ENCODE measurements around the gene PRKD1.

The PRKD1 gene

DNA sequence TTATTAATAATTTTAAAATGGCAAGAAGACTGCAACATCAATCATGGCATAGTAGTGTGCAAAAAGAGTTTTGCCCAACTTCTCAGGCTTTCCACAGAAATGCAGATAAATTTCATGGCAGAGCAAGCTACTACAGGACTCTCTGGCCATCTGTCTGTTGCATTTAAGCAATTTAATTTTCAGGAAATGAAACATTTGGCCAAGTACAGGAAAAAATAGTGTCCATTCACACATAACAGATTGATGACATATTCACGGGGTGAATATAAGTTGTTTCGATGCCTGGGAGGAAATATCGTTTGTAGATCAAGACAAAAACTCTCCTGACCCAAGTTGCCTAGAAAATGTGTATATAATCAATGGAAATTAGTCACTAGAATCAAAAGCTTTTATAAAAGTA, 324.0 kb downstream of the PRKD1 start:
- DNase-seq (ENCODE audit: low spot score), result no peak

DNA sequence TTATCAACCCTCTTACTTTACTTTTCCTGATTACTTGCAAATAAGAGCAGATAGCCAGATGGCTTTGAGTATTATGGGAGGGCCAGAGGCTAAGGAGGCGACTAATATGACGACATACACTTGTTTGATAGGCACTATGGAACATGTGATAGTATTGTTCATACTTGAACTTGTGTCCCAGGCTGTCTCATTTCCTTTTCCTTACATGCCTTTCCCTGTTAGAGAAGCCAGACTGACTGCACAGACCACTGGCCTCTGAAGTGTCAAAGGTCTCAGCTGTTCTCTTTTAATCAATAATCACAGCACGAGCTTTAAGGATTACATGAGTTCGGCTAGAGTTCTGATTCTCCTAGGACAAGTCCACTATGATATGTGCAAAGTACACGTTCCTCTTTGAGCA, 326.0 kb downstream of the PRKD1 start:
- DNase-seq (ENCODE audit: low spot score), result peak; percentile 6

DNA sequence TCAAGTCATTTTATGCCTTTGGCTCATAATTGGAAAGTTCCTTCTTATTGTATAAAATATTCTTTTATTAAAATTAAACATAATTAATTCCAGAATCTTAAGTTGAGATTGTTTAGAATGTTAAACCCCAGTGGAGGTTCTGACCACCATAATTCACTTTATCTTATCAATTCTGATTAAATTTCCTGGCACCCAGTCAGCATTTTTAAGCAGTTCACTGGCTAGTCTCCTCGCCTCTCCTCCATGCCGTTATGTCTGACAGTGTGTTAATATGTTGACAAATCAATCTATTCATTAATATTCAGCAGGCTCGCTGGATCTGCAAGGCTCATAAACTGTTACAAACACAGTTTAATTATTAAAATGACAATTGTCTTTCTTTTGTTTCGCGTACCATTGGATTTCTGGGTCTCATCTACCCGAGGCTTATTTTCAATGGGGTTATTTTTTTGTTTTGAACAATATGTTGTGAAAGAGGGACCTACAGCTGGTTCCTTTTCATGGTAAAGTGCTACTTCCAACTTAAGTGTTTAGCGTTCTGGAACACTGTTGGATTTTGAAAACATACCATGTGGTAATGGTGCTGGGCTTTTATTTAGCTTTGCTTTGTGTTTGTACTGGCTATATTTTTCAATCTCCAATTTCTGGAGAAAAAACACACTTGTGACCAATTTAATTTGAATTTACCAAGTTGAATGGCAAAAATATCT, 339.7 kb downstream of the PRKD1 start:
- DNase-seq (ENCODE audit: low spot score), result no peak

DNA sequence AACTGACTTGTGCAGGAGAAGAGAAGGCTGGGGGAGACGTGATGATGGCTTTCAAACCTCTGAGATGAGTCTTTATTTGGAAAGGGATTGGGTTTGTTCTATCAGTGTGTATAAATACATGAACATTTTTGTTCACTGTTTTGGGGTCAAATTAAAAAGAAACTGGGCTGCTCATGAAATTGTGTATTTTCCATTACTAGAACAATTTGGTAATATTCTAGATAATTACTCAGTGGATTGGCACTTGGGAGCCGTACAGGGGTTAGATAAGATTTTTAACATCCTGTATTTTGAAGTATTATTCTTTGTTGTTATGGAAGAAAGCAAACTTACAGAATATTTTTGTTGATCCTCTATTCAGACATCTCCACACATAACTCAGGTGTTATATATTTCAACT, 340.6 kb downstream of the PRKD1 start:
- no peak for DNase-seq (ENCODE audit: low spot score)

DNA sequence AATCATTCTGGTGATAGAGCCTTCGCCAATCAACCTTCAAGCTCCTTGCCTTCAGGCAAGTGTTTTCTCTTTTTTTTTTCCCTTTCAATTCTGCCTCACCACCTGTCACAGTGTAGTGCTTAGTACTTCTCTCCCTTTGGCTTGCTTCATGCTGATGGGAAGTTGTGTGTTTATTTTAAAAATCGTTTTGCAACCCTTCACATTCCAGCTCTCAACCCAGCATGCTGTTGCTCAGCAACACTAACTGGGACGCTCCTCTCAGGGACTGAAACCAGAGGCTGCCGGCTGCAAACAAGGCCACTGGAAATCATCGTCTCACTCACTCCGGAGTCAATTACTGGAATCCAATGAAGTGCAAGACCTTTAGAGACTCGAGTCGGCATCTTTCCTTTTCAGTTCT, 342.7 kb downstream of the PRKD1 start:
- DNase-seq (ENCODE audit: low spot score), result peak; percentile 60

DNA sequence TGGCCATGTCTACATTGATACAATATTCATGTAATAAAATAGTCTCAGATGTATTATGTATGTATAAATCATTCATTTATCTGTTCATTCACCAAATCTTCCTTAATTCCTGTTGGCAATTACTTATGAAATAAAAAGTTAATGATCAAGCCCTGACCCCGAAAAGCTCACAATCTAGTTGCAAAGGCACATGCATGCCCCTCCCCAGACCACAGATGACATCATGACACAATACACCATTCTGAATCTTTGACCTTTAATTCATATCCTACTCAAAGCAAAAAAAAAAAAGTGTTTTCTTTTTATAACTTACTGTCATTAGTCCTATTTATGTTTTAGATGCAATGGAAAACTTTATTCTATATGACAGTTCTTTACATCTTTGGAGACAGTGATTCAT, 346.9 kb downstream of the PRKD1 start:
- DNase-seq (ENCODE audit: low spot score), result no peak

DNA sequence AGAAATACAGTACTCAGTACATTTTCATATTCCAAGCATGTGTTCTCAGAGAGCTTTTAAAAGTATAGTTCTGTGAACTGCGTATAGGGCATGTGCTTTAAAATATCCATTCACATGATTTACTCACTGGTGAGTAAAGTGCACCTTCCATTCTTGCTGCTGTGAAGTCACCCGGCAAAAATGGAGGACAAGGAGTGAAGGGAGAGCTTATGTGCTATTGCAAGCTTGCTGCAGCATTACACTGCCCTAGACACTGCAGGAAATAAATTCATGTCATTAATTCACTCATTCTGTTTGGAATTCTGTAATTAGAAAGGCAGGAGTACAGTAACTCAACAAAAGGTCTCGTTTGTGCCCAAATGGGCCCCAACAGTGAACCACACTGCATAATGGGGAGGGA, 347.8 kb downstream of the PRKD1 start:
- DNase-seq (ENCODE audit: low spot score), result no peak

DNA sequence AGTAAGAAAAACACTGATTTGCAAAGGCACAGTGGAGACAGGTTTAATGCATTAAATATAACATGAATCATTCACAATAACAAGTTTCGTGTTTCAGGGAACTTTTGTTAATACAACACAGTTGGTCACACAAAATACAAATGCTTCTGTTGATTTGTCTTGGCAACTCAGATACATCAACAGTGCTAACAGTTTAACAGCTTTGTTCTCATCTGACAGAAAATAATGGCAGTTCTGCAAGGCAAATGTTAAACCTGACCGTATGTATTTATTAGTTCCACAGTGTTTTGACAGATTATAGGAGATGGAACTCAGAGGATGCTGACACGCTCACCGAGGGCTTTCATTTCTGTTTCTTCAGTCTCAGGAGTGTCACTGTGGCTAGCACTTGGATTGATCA, 350.7 kb downstream of the PRKD1 start:
- DNase-seq (ENCODE audit: low spot score), result no peak

DNA sequence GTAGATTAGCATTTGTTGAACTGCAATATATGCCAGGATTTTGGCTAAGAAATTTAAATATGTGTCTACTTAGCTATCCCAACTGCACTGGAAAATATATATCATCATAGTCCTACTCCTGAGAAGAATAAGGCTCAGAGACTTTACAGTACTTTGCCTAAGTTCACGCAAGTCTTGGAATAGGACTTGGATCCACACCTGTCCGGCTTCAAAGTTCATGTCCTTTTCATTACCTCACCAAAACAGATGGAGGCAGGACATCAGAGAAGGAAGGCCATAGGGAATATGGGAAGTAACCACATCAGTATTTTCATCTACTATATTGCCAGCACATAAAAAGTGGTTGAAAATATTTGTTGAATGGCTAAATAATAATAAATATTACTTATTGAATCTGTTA, 358.5 kb downstream of the PRKD1 start:
- no peak for DNase-seq (ENCODE audit: low spot score)

DNA sequence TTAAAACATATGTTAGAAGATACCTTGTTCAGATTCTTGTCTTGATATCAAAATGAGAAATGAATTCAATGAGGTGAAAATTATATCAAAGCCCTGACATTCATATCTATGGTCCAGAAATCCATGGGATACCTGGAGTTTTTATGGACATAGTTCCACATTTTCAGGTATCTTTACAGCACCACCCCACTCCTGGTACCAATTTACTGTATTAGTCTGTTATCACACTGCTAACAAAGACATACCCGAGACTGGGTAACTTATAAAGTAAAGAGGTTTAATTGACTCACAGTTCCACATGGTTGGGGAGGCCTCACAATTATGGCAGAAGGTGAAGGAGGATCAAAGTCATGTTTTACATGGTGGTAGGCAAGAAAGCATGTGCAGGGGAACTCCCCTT, 361.5 kb downstream of the PRKD1 start:
- DNase-seq (ENCODE audit: low spot score), result no peak

DNA sequence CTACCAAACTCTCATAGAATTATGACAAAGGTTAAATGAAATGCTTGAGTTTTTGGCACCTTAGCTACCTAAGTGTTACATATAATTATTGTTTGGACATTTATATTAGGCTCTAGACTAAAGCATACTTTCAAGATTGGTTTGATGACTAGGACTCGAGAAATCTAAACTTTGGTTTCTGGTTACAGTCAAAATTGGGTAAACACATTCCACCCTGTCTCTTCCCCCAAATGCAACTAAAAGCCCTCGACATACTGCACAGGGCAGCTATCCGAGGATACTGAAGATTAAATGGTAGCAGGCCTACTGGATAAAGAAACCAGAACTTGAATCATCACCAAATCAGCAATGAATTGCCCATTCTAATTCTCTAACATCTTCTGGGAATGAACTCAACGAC, 369.1 kb downstream of the PRKD1 start:
- no peak for DNase-seq (ENCODE audit: low spot score)

DNA sequence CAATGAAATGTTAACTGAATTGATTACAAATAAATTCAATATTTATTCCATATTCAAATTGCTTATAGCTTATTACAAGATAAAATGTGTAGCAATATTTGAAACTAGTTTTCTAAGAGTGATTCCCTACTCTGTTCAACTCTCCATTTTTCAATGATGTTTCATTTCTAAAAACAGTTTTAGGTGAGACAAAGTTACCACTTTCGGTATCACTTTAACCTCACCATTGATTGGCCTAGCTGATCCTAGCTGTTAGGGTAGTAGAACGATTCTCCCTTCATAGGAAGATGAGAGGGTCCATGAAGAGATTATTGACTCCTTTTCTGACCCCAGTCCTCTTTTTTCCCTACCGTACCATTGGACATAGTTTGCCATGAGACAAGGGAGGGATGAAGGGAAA, 373.3 kb downstream of the PRKD1 start:
- no peak for DNase-seq (ENCODE audit: low spot score)

DNA sequence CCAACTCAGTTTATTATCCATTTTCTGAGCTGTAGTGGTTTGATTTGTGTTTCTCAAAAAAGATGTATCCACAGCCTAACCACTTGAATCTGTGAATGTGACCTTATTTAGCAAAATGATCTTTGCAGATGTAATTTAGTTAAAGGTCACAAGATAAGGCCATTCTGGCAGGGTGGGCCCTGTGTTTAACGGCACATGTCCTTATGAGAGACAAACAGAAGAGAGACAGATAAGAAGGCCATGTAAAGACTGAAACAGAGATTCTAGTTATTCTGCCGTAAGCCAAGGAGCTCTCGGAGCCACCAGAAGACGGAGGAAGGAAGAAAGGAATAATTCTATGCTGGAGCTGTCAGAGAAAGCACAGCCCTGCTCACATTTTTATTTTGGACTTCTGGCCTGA, 374.2 kb downstream of the PRKD1 start:
- no peak for DNase-seq (ENCODE audit: low spot score)

DNA sequence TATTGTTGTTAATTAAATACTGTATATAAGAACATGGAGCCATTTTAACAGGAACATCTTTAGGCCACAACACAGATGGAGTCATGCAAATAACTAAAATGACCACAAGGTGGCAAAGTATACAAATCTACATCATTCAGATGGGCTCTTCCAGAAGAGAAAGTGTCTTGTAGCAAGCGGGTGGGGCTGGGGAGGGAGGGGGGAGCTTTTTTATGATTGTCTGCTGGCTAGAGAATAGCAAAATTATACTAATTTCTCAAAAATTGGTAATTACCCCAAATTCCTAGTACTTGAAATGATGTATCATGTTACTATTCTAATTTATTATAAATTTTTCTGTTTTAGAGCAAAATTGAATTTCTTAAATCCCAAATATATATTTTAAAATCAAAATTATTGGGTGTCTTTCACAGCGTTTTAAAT, 378.7 kb downstream of the PRKD1 start:
- DNase-seq (ENCODE audit: low spot score), result peak; percentile 65

DNA sequence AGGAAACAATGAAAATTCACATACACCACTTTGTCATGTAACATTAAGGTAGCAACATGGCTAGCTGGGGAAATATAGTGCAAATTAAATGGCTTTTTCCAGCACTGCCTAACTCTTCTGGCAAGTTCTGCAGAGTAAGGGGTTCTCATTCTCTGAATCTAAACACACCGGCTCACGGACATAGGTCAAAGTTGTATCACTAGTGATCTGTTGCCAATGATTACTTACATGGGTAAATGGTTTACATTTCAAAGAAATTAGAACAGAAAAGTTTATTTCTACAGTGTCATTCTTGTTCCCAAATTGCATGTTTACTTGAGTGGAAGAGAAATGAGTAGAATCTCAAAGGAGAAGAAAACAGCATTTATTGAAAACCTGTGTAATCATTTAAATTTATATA, 381.9 kb downstream of the PRKD1 start:
- DNase-seq (ENCODE audit: low spot score), result no peak

DNA sequence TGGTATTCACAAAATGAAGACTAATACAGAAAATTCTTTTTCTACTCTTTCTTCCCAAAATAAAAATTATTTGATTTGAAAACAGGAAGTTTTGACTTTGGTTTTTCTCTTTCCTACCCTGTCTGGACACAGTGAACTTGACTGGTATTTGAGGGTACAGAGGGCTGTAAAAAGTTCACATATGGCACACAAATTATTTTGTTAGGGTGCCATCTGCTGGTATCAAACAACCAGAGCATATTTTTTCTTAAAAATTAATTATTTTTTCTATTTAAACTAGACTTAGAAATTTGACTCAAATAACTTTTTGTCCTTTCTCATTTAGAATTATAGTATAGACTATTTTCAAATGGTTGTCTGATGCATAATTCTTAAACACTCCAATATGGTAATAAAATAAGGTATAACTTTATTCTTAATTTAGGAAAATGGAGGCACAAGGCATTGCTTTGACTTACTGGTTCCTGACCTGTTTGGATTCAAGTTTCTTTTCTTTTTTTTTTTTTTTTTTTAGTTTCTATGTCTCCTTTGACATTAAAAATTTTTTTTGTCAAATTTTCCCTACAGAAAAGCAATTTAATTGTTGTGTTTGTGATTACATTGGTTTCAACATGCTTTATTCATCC, 390.6 kb downstream of the PRKD1 start:
- no peak for DNase-seq (ENCODE audit: low spot score)

DNA sequence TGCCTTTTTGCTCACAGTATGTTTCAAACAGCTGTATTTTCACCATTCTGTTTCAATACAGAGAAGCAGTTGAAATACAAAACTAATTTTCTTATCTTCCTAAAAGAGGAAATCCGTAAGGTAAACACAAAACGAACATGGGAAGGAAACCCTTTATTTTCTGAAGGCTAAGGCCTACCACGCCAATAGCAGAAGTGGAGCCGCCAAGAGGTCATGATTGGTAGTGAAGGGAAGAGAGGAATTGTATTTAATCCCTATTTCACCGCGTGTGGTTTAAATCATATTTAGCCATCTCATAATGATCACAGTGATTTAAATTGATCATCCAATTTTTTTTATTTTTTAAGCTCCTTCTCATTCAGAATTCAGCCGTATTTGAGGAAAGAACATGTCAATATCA, 398.2 kb downstream of the PRKD1 start:
- peak; percentile 16 for DNase-seq (ENCODE audit: low spot score)

DNA sequence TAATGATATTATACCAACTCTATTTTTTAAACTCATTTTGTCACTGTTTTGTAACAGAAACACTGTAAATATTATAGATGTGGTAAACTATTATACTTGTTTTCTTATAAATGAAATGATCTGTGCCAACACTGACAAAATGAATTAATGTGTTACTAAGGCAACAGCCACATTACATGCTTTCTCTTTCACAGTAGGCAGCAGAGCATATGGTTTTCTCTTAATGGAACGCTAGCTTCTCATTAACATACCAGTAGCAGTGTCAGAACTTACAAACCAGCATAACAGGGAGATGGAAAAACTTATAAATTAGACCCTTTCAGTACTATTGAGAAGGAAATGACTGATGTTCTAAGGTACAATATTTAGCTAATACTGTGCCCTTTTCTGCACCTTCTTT, 398.8 kb downstream of the PRKD1 start:
- DNase-seq (ENCODE audit: low spot score), result no peak

DNA sequence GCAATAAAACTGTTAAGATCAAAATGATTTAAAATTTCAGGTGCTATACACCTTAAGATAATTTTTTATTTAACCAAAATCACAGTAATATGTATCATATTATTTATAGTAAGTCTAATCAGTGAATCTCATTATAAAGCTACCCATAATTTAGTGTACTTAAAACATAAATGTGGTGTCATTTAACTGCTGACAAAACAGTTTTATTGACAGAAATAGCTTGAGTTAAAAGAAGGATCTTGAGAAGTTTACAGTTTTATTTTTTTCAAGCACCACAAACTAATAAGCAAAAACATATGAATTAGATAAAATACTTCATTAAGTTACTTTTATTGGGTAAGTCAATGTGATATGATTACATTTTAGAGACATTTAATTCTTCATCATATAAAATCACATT, 400.4 kb downstream of the PRKD1 start:
- DNase-seq (ENCODE audit: low spot score), result no peak
